KBM-7 (cell line): ENCODE results near the gene FBH1.
A peak's percentile ranks its signal among the peaks of the same experiment; 100 is the strongest.
"Not testable (repeated sequence)": the region's sequence is repeated elsewhere in the genome, so short reads cannot be mapped to it uniquely, and the experiment has no call there.

ENCODE experiments used
- DNase-seq: peaks from one replicate; pipeline ENCODE4 v3.0.0-alpha.2; 2015
- in situ Hi-C: fragments of 300-500 bp; cut with MboI; formaldehyde crosslinking; loops from 2 replicates; pipeline ENCODE4 v1.14.3; 2020; ENCODE audit warnings: low sequenced_read_pairs, low pct_unique_long_range_greater_than_20kb, mixed read lengths

Gene FBH1

DNA sequence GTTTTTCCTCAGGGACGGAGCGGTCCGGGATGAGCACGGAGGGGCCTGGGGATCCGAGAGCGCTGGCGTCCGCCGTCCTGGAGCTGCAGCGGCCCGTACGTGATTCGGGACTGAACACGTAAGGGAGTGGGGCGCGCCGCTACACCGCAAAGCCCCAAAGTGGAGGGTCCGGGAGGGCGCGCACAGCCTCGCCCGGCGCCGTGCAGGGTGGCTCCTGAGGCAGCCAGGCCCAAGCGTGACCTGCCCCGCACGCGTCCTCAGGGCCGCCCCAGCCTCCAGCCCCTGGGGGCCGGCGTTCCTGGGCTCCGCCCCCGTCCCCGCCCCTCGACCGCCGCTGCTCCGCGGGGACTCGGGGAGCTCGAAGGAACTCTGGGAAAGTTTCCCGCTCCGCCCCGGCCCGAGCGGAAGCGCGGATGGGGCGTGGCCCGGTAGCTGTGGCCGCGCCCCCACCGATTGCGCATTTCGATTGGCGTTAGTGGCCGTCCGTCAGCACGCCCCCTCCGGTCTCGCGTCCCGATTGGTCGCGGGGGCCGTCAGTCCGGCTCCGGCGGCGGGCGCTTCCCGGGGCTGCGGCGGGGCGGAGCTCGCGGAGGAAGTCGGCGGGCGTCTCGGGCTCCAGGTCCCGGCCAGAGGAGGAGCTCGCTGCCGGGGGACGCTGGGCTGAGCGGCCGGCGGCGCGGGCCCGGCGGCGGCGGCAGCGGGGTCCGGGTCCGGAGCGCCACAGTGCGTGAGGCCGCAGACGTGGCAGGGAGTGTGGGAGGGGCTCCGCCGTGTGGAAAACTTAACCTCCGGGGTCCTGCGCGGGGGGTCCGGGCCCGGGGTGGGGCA lies at the start of gene FBH1, which contains the start of gene ANKRD16:
TSS of gene FBH1 (plus strand) at position 620 of the 828 bp plus-strand sequence. CDS start at position 723, 103 bp downstream.
TSS of gene ANKRD16 (minus strand) at position 270 of the 828 bp plus-strand sequence. CDS start 539 bp downstream, outside the sequence.
- peak; percentile 100 for DNase-seq
- in situ Hi-C loops: no loop called here

GRCh38 chr10:5840314-5841307 lies 49.4 kb upstream of the FBH1 start:
- DNase-seq: peak; percentile 61
- in situ Hi-C loops: no loop called here

DNA sequence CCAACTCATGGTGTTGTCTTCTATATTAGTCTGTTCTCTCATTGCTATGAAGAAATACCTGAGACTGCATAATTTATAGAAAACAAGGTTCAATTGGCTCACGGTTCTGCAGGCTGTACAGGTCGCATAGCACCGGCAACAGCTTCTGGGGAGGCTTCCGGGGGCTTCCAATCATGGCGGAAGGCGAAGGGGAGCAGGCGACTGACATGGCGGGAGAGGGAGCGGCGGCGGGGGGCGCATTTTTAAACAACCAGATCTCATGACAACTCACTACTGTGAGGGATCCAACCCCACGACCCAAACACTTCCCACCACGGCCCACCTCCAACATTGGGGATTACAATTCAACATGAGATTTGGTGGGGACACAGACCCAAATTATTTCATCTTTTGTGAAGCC lies 48.1 kb upstream of the FBH1 start:
- in situ Hi-C loops: no loop called here
- DNase-seq: no peak

DNA sequence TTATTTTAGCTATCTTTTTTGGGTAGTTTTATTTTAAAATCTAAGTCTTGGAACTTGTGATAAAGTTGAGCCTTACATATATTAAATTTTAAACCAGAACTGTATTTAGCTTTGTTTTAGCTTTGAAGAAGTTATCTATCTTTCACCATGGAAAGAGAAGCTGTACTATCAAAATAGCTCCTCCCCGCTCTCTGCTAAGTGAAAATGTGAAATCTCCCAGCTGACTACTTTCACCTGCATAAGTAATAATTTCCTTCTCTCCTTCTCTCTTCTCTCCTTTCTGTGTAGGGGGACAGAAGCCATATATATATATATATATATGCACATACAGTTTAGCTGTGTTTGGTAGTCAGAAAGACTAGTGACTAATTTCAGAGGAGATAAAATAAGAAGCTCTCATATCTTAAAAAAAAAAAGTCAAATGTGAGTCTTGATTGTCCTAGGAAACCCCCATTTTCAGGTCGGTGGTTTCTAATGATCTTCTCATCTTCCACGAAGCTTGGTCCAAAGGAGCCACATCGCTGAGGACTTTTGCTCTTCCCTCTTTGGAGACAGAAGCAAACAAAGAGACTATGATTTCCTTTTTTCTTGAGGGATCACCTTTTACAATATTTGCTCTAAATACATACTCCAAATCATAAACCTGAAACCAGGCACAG lies 46.2 kb upstream of the FBH1 start:
- in situ Hi-C loops: no loop called here
- no peak for DNase-seq

- in situ Hi-C loops: no loop called here
- no peak for DNase-seq
Observed at GRCh38 chr10:5844345-5845055, 45.5 kb upstream of the FBH1 start.

GRCh38 chr10:5846667-5847066 lies 43.4 kb upstream of the FBH1 start:
- in situ Hi-C loops, DNase-seq: not testable (repeated sequence)

DNA sequence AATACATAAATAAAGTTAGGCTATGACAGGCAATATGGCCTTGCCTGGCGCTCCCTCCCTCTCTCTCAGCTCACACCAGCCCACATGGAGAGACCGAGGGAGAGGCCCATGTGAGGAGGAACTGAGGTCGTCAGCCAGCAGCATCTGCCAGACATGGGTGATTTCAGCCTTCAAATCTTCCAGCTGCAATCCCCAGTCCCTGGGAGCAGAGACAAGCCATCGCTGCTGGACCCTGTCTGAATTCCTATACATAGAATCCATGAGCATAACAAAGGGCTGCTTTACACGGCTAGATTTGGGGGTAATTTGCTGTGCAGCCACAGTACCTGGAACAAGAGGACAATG lies 35.9 kb upstream of the FBH1 start:
- DNase-seq: no peak
- in situ Hi-C loops: no loop called here

GRCh38 chr10:5855979-5856700 lies 33.9 kb upstream of the FBH1 start:
- no peak for DNase-seq
- in situ Hi-C loops: no loop called here

DNA sequence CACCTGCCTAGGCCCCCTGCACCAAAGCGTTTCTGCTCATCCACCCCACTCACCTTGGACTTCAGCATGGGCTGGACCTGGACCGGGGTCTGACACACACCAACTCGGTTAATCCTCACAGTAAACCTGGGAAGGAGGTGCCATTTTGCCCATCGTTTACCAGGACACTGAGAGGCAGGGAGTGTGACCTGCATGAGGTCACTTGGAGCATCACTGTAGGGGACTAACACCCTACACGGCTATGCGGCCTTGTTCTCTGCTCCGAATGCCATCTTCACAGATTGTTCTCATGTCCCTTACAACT lies 33.4 kb upstream of the FBH1 start:
- in situ Hi-C loops: no loop called here
- no peak for DNase-seq

GRCh38 chr10:5858811-5859210 lies 31.2 kb upstream of the FBH1 start:
- no peak for DNase-seq
- in situ Hi-C loops: no loop called here

DNA sequence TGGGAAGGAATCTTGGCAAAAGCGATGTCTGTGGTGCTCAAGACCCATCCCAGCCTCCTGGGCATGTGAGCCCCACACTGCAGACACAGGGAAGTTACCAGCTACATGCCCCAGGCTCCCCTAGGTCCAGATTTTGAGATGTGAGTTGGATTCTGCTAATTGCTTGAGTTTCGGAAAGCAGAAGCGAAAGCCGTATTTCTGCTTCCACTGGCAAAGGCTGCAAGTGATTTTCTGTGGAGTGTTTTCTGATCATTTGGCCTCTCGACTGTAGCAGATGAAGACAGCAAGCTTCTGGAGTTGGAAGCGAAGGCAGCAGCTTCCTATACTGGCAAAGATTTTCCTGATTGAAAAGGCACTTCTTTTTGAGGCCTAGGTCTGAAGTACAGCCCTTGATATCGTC lies 30.0 kb upstream of the FBH1 start:
- in situ Hi-C loops: no loop called here
- no peak for DNase-seq

- in situ Hi-C loops: no loop called here
- no peak for DNase-seq
Observed at GRCh38 chr10:5862360-5862961, 27.6 kb upstream of the FBH1 start.

DNA sequence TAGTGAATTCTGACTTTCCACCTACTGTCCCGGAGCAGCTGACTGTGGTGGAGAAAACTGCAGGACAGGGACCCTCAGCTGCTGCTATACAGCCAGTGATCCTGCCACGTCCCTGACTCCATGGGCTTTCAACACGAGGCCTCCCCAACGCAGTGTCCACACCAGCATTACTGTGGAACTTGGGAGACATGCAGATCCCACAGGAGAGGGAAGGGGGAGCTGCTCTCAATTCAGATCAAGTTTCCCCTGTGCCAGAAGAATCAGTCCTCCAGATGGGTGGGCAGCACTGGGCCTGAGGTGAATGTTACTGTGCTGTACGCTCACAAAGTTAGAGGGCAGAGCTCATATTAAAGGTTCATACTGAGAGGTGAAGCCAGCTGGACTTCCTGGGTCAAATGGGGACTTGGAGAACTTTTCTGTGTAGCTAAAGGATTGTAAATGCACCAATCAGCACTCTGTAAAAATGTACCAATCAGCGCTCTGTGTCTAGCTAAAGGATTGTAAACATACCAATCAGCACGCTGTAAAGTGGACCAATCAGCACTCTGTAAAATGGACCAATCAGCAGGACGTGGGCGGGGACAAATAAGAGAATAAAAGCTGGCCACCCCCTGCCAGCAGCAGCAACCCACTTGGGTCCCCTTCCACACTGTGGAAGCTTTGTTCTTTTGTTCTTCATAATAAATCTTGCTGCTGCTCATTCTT lies 26.9 kb upstream of the FBH1 start:
- in situ Hi-C loops, DNase-seq: not testable (repeated sequence)

GRCh38 chr10:5866451-5867081 lies 23.5 kb upstream of the FBH1 start:
- DNase-seq: peak; percentile 29
- in situ Hi-C loops: not testable (repeated sequence)

GRCh38 chr10:5867091-5867615 lies 22.9 kb upstream of the FBH1 start:
- in situ Hi-C loops: not testable (repeated sequence)
- peak; percentile 19 for DNase-seq

DNA sequence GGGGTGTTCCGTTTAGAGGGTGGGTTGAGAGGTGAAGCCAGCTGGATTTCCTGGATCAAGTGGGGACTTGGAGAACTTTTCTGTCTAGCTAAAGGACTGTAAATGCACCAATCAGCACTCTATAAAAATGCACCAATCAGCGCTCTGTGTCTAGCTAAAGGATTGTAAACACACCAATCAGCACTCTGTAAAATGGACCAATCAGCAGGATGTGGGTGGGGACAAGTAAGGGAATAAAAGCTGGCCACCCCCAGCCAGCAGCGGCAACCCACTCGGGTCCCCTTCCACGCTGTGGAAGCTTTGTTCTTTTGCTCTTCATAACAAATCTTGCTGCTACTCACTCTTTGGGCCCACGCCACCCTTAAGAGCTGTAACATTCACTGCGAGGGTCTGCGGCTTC lies 21.7 kb upstream of the FBH1 start:
- DNase-seq, in situ Hi-C loops: not testable (repeated sequence)

DNA sequence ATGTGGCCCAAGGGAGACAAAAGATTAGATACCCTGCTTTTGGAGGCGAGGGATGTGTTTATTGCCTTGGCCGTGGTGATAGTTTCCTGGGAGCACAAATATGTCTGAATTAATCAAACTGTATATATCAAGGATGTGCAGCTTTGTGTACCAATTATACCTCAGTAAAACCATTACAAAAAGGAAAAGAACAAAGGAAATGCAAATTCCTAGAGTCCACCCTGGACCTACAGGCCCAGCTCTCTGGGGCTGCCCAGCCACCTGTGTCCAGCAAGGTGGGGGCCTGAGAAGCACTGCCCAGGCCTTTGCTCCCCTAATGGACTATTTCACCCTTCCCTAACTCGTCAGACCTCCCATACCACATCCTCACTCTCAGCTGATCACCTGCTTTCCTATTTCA lies 20.9 kb upstream of the FBH1 start:
- no peak for DNase-seq
- in situ Hi-C loops: no loop called here
